ENCODE data around the gene COL12A1. TPM values are rescaled to one million over a fixed set of nuclear protein-coding genes. Genes with fewer than 3 reads are reported as not detected.

COL12A1 gene
- total RNA-seq, 1 donor from 2014 or later = 11.3 TPM

DNA sequence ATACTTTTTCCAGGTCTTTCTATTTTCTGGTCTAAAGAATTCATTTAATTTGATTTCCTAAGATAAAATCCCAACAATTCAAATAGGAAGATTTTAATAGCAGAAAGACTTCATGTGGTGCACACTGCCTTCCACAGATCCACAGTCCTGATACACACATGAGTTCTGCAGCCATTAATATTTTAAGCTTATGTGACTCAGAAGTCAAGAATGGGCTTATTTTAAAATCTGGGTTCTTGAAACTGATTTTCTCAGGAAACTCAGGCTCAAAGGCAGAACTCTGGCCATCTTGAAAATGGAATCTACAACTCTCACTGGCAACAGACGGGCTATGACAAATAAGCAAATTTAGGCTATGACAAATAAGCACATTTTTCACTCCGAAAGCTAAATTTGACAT is 88.2 kb downstream of the COL12A1 start:
- H3K27me3 ChIP-seq (ENCODE audit: control insufficient read depth, insufficient read depth, low read length) = no peaks in the 10 kb centered on the region
- H3K36me3 ChIP-seq (ENCODE audit: control insufficient read depth, insufficient read depth, low read length) = no peaks in the 10 kb centered on the region
- H3K4me3 ChIP-seq (ENCODE audit: low read depth, low read length) = no peak overlapping the region
- TF ChIP-seq, protein P1, sequence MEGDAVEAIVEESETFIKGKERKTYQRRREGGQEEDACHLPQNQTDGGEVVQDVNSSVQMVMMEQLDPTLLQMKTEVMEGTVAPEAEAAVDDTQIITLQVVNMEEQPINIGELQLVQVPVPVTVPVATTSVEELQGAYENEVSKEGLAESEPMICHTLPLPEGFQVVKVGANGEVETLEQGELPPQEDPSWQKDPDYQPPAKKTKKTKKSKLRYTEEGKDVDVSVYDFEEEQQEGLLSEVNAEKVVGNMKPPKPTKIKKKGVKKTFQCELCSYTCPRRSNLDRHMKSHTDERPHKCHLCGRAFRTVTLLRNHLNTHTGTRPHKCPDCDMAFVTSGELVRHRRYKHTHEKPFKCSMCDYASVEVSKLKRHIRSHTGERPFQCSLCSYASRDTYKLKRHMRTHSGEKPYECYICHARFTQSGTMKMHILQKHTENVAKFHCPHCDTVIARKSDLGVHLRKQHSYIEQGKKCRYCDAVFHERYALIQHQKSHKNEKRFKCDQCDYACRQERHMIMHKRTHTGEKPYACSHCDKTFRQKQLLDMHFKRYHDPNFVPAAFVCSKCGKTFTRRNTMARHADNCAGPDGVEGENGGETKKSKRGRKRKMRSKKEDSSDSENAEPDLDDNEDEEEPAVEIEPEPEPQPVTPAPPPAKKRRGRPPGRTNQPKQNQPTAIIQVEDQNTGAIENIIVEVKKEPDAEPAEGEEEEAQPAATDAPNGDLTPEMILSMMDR (IDR thresholded peaks at IDR 0.05; ENCODE audit: insufficient read depth, low read length, severe bottlenecking) = no peak
- DNase-seq (ENCODE audit: low read depth) (no peak), FAIRE-seq (no peak)

DNA sequence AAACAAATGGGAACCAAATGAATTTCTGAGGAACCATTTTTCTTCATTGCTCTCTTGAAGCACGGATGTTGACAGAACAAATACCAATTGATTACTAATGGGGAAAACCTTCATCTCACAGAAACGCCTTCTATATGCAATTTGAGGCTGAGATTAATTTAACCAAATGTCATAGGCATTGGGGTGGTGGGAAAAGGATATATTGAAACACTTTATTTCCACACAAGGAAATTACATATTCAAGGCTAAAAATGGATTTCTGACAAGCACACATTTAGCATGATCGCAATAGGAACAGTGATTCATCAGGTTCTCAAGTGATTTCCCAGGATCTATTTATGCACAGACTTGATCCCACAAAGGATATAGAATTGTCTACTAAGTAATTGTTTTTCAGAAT is 88.9 kb downstream of the COL12A1 start:
- no peak overlapping the region for H3K4me3 ChIP-seq (ENCODE audit: low read depth, low read length)
- H3K36me3 ChIP-seq (ENCODE audit: control insufficient read depth, insufficient read depth, low read length) = no peaks in the 10 kb centered on the region
- TF ChIP-seq, protein P1 (IDR thresholded peaks at IDR 0.05; ENCODE audit: insufficient read depth, low read length, severe bottlenecking) = no peak
- no peak for FAIRE-seq
- no peaks in the 10 kb centered on the region for H3K27me3 ChIP-seq (ENCODE audit: control insufficient read depth, insufficient read depth, low read length)
- no peak for DNase-seq (ENCODE audit: low read depth)

DNA sequence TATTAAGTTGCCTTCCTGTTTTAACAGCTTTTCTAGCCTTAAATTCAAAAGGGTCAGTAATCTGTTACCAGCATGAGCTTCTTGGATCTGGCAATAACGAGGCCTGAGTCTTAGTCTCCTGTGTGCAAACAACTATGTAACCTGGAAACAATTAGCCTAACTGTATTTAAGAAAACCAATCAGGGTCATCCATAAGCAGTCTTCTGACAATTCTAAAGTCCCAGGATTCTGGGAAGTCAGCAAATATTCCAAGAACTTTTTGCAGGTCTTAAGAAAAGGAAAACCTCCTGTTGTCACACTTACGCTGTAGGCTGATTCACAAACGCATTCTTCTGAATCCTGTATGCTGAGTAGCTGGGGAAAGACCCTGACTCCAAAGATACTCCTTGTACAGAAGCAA is 90.4 kb downstream of the COL12A1 start:
- FAIRE-seq = no peak
- Histone ChIP-seq H3K4me3 (ENCODE audit: low read depth, low read length) (no peak overlapping the region), H3K36me3 (ENCODE audit: control insufficient read depth, insufficient read depth, low read length) (no peaks in the 10 kb centered on the region), H3K27me3 (ENCODE audit: control insufficient read depth, insufficient read depth, low read length) (no peaks in the 10 kb centered on the region)
- DNase-seq (ENCODE audit: low read depth) = no peak
- TF ChIP-seq, protein P1 (IDR thresholded peaks at IDR 0.05; ENCODE audit: insufficient read depth, low read length, severe bottlenecking) = no peak

DNA sequence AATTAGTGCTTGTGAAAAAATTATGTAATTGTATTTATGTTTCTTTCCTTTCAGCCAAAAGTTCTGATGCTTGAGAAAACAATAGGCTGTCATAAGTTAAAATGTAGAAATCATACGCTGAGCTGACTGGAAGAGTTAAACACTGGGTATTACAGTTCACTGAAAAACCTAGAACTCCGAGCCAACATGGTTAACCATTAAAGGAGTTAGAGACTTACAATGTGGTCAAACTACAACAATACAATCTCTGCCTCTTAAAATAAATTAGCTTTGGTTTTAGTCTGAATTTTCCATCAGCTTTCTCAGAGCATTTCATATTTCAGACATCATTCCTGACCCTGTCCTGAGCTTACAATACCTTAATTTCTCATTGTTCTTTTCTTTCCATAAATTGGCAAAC is 91.0 kb downstream of the COL12A1 start:
- TF ChIP-seq, protein P1 (IDR thresholded peaks at IDR 0.05; ENCODE audit: insufficient read depth, low read length, severe bottlenecking) = no peak
- Histone ChIP-seq H3K36me3 (ENCODE audit: control insufficient read depth, insufficient read depth, low read length) (no peaks in the 10 kb centered on the region), H3K4me3 (ENCODE audit: low read depth, low read length) (no peak overlapping the region), H3K27me3 (ENCODE audit: control insufficient read depth, insufficient read depth, low read length) (no peaks in the 10 kb centered on the region)
- no peak for FAIRE-seq
- DNase-seq (ENCODE audit: low read depth) = no peak

DNA sequence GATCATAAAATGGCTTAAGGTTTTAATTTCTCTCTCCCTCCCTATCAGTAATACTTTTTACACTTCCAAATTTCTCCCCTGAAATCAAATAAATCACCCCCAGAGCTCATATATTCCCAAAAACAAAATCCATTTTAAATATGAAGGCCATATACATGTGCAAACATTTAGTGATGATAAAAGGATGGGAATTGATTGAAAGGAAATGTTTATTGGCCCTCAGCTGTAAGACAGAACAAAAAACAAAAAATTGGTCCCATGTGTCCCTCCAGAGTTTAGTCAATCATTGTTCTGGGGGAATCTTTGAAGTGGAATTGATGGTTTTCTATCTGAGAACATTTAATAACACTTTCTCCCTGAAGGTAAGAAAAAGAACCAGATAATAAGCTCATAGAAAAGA is 91.7 kb downstream of the COL12A1 start:
- DNase-seq (ENCODE audit: low read depth) (no peak), FAIRE-seq (no peak)
- Histone ChIP-seq H3K4me3 (ENCODE audit: low read depth, low read length) (no peak overlapping the region), H3K27me3 (ENCODE audit: control insufficient read depth, insufficient read depth, low read length) (no peaks in the 10 kb centered on the region), H3K36me3 (ENCODE audit: control insufficient read depth, insufficient read depth, low read length) (no peaks in the 10 kb centered on the region)
- TF ChIP-seq, protein P1 (IDR thresholded peaks at IDR 0.05; ENCODE audit: insufficient read depth, low read length, severe bottlenecking) = no peak

DNA sequence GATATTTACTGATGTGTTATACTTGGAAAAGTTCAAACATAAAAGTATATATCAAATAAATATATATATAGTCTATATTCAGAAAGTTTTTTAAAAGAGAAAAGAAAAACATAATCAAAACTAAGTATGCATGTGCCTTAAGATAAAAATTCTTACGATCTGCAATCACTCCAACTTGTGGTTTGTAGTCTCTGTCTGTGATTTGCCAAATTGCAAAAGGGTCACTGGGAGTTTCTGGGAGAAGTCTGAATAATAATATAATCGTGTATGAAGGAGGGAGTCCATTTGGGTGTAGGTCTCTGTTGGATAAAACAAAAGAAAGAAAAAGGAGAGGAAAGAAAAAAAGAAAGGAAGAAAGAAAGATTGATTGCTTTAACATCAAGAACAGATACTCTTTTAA is 92.4 kb downstream of the COL12A1 start:
- H3K36me3 ChIP-seq (ENCODE audit: control insufficient read depth, insufficient read depth, low read length) = no peaks in the 10 kb centered on the region
- no peaks in the 10 kb centered on the region for H3K27me3 ChIP-seq (ENCODE audit: control insufficient read depth, insufficient read depth, low read length)
- FAIRE-seq = no peak
- DNase-seq (ENCODE audit: low read depth) = no peak
- TF ChIP-seq, protein P1 (IDR thresholded peaks at IDR 0.05; ENCODE audit: insufficient read depth, low read length, severe bottlenecking) = no peak
- no peak overlapping the region for H3K4me3 ChIP-seq (ENCODE audit: low read depth, low read length)
